GM21526 (cell line): ENCODE measurements around the gene MRNIP.
"Not testable (repeated sequence)": the region's sequence is repeated elsewhere in the genome, so short reads cannot be mapped to it uniquely, and the experiment has no call there.

Source experiments
- ATAC-seq: cut with Tn5 transposase; IDR thresholded peaks from one replicate; pipeline ENCODE4 v1.9.1; 2021; ENCODE audit warnings: moderate library complexity; ENCODE audit not compliant: unreplicated experiment, low FRiP score

MRNIP gene

DNA sequence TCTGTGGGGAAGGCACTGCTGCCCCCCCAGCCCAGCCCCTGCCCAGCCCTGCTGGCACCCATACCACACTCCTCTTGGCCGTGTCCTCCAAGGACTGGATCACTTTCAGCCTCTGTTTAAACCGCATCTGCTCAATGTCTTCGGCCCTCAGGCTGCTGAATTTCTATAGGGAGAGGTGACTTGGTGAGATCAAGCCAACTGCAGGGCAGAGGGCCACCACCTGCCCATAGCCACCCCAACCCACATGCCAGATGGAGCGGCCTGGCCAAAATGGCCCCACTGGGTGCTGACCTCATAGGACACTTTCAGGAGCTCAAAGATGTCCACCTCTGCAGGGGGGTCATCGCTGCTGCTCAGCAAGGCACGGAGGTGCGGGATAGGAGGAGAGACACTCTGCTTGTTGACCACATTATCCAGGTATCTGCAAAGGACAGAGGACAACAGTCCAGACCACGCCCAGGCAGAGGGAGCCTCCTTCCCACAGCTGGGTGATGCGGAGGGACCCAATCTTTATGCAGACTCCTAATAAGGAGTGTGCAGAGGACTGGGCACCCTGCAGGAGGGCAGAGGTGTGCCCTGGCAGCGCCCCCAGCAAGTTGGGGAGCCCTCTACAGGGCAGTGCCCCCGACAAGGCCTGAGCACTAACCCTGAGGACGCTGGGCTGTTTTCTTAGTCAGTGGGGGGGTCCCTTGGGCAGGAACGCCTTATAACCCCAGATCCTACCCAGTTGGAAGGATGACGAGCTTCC is 14.4 kb upstream of the MRNIP start:
- ATAC-seq, result no peak

DNA sequence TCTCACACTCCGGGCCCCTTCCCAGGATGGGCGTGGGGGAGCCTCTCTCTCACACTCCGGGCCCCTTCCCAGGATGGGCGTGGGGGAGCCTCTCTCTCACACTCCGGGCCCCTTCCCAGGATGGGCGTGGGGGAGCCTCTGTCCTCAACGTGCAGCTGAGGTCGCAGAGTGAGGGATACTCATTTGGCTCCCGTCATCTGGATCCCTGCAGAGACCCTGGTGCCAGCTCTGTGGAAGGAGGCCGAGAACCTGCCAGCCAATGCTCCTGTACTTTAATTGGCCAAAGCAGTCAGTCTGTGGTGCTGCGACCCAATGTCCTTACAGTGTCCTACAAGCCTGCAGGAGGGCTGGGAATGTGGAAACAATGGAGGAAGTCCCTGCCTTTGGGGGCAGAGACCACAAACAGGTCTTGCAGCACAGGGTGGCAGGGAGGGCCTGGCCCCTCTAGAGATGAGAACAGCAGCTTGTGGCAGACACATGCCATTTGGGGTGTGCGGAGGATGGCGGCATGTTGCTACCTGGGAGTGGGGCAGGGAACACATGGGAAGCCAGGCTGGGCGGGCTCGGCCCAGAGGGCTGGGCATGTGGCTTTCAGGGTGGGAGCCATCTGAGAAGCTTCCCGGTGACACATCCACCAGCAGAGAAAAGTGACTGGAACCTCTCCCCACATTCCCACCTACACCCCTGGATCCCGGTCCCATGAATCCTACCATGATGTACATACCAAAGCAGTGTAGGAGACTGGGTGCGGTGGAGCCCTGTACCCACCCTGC is 13.6 kb upstream of the MRNIP start:
- no peak for ATAC-seq

DNA sequence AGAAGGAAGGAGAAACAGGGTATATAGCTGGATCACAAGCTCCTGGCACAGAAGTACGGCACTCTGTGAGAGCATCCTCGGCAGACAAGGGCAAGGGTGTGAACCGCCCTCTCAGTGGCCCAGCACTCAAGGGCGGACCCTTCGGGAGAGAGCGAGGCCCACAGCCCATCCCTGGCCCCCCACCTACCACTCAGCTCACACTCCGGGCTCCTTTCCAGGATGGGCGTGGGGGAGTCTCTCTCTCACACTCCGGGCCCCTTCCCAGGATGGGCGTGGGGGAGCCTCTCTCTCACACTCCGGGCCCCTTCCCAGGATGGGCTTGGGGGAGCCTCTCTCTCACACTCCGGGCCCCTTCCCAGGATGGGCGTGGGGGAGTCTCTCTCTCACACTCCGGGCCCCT is 12.9 kb upstream of the MRNIP start:
- ATAC-seq, result not testable (repeated sequence)

DNA sequence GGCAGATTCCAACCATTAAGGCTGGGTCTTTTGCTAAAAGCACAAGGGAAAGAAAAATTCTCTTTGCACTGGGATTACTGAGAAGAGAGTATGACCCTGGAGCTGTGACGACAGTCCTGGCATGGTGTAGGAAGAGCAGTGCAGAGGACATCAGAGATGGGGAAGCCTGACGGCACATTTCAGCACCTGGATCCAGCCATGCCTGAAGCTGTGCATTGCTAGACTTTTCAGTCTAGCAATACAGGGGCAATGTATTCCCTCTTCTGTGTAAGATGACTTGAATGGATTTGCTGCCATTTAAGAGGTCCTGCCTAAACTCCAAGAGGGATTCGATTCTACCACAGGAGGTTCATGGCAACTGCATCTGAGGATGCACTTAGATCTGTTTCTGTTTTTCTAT is 12.3 kb upstream of the MRNIP start:
- no peak for ATAC-seq

DNA sequence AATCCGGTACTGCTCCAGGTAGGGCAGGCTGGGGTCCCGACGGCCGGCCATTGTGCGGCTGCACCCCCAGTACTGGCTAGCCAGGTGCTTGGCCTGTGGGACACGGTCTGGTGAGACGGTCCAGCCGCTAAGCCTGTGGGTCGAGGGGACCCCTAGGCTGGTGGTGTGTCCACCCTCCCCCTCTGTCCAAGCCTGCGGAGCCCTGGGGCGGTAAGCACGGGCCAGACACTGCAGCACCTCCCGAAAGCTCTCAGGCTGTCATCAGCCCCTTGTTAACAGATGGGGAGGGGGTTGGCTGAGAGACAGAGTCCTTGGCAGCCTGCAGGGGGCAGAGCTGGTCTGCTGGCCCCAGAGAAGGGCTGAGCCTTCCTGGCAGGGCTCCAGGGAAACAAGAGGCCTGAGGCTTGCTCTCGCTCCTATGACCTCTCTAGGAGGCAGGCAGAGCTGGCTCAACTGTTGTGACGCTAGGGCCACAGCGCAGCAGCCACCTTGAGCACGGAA is 11.8 kb upstream of the MRNIP start:
- no peak for ATAC-seq

DNA sequence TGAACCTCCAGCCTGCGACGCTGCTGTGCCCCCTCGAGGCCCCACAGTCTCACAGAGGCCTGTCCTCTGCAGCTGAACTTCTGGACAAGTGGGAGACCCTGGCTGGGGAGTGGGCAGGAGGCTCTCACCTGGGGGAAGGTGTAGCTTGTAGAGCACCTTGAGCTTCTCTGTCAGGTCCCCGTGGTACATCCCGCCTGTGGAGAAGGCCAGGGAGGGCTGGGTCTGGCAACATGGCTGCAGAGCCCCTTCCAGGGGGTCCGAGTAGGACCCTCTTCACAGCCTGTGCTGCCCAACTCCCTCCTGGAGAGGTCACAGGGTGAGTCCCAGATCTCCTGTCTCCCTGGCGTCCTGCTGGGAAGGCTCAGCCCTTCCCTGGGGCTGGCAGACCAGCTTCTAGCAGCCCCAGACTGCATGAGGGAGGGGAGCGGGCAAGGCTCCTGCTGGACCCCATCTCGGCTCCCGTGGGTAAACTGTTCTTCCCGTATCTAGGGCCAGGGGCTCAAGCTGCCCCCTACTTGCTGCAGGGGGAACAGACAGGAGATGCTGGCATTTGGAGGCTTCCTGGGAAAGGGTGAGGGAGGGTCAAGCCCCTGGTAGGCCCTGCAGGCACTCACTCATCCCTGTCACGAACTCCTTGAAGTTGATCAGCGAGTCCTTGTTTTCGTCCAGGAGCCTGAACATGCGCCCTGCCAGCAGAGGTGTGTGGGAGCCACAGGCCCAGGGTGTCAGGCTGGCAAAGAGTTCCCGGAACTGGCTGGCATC is 11.2 kb upstream of the MRNIP start:
- no peak for ATAC-seq

DNA sequence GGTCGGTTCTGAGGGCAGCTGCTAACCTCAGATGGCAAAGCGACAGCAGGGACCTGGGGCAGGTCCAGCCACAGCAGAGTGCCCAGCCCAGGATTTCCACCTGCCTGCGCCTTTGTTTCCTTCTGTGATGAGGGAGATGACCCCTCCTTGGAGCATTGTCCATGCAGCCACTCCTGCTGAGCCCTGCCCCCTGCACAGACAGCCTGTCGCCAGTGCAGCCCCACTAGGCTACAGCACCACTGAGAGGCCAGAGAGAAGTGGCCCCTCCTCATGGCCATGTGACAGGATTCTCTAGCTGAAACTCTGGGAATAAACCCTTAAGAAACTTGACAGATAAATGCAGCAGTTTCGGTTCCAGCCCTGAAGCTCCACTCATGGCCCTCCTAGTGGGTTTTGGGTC is 10.5 kb upstream of the MRNIP start:
- ATAC-seq, result no peak

DNA sequence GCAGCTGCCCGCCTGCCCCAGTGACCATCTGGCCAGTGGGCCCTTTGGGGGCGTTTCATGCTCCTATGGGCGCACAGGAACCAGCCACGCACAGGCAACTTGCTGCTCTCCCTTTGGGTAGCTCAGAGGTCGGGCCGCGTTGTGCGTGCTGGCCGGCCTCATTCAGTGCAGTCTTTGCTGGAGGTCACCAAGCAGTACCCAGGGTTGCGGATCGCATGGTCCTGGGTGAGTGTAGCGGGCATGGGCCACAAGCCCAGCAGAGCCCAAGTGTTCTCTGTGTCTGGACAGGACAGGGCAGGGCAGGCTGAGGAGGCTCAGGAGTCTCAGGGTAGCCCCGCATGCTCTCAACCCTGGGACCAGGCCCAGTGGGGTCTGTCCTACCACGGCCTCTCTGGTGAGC is 9.9 kb upstream of the MRNIP start:
- no peak for ATAC-seq

DNA sequence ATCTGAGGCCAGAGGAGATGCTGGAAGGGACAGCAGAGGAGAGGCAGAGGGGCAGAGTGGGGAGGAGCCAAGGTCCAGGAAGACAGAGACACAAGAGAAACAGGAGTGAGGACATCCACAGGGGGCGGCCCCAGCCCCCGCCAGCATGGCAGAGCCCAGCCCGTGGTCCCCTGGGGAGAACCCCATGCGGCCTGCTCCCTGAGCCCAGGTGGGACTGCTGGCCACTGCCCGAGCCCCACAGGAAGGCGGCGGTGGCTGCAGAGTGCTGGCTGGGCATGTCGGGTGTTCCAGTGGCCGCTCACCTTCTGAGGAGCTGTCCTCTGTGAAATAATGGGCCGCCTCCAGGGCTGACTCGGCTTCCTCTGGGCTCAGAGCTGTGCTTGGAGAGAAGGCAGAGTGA is 8.9 kb upstream of the MRNIP start:
- ATAC-seq, result no peak

DNA sequence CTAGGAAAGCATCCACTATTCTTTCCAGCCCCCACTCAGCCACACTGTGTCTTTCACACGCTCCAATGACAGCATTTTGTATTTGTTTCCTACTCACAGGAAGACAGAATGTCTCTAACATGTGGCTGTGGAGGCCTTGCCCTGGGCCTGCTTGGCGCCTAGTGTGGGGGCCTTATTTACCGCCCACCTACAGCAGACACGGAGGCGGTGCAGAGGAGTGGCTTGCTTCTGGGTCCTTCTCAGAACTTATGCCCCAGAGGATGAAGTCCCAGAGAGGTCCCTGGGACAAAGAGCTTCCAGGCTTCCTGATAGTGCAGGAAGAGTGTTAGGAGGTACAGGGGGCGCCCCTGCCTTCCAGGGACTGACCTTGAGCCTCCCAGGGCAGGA is 8.5 kb upstream of the MRNIP start:
- no peak for ATAC-seq

DNA sequence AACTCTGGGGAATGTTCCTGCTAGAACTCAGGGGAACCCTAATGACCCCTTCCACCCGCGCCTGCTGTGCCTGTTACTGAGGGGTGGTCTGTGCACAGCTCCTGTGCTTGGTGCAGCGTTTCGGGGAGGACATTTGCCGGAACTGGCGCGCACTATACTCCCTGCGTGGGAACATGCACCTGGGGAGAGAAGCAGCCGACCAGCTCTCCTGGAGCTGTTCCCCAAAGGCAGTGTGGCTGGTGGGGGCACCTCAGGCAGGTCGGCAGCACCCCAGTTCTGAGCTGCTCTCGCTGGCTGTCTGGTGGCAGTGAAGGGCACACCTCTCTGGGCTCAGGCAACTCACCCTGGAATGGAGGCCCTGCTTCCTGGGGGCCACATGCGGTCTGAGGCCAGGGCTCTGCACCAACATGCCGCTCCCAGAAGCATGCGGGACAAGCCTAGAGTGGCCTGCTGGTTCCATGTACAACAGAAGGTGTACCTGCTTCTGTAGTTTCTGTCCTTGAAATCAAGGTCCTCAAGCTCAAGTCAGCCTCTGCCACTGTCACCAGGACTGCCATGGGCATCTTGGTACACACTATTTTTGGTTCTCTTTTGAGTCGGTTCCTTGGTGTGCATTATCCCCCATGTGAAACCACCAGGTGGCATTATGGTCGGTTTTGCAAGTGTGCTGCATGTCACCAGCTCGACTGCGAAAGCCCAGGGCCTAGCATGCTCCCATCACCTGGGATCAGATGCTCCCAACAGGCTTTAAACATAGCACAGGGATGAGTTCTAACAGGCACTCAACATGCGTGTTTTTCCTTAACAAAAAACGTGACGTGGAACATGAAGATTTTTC is 7.8 kb upstream of the MRNIP start:
- no peak for ATAC-seq

DNA sequence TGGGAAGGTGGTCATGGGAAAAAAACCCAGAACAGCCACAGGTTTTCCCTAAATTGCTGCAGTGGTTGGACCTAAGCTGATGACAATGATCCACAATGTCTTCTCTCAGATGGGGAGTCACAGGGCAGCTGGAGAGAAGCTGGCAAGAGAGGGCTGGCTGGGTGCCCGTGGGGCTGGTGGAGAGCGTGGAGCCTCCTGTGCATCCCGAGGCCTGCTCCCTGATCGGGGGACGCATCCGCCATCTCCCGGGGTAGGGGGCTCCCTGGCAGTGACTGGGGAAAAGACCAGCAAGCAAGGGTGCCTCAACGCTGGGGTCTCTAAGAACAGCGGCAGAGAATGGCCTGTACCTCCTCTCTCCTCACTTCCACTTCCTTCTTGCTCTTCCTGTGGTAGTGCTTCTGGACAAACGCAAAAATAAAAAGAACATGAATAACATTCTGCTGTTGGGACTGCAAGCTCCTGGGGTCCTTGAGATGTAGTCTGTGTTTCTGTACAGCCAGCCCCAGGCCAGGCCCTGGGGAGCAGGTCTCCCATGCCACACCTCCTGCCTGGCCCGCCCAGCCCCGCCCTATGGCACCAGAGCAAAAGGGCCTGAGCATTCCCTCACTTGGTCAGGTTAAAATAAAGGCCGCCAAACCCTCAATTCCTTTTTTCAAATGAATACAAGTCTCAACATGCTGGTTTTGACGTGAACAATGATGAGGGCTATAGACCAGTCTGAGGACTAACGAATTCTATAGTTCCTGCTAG is 7.0 kb upstream of the MRNIP start:
- no peak for ATAC-seq

DNA sequence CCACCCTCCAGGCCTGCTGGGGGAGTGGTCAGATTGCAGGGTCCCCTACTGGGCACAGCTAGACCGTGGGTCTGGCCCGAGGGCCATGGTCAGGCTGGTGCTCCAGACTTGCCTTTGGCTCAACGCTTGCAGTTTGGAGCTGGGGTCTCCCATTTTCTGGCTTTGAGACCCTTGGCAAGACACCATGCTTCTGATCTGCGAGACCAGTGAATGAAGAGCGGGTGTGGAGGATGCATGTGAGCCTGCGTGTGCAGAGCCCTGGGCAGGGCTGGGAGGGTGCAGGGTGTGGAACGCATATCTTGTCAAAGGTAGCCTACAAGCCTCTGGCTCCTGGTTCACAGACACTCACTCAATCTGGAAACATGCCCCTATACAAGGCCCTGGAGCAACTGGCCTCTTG is 6.1 kb upstream of the MRNIP start:
- ATAC-seq, result no peak

DNA sequence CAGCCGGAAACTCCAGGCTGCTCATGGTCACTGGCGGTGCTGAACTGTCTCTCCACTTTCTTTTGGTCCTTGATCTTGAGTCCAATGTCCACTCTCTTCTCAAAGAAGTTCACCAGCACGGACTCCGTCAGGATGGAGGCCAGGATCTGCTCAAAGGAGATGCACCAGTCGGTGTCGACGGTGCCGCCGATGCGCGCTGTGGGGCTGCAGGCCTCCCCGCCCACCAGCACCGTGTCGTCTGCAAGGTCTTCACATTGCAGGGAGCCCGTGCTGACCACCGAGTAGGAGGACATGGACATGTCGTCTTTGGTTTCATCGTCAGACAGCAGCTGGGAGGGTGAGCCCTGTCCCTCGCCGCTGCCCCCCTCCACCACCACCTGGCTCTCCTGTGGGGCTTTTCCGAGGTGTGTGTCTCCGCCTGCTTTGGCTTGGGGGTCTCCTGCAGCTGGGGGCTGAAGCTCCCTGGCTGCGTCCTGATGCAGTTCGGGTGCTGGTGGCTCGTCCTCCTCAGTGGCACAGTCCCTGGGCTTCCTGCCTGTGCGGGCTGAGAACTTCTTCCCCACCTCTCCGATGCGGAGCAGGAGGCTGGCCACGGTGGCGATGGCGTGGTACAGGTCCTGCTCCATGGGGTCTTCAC is 5.0 kb upstream of the MRNIP start:
- no peak for ATAC-seq

DNA sequence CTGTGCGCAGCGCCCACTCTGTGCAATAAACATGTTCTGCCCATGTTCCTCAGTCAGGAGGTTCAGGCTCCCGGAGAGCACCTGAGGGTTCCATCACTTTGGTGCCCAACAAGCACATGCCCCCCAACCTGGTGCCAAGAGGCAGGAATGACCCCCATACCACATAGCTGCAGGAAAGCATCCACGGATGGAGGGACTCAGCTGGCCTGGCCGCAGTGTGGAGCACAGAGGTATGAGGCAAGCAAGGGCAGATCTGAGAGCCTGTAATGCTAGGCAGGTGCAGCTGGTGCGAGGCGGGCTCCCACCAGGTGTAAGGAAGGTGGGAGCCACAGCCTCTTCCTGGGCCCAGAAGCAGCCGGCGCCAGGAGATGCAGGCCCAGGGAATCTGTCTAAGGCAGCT is 4.3 kb upstream of the MRNIP start:
- no peak for ATAC-seq

DNA sequence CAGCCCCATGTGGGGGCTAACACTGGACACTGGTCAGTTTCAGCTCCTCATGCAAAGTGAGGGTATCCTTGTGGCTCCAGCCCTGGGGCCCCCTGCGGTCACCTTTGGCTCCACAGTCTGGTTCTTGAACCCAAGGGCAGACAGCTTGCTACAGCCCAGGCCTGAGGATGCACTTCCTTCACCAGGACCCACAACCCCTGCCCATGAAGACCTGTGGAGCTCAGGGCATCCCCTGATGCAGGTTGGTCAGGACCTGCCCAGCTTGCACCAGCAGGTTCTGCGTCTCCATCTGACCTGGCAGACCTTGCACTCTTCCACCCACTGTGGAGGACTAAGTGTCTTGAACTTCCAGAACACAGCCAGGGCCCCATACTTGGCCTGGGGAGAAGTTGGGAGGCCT is 3.7 kb upstream of the MRNIP start:
- ATAC-seq, result no peak

DNA sequence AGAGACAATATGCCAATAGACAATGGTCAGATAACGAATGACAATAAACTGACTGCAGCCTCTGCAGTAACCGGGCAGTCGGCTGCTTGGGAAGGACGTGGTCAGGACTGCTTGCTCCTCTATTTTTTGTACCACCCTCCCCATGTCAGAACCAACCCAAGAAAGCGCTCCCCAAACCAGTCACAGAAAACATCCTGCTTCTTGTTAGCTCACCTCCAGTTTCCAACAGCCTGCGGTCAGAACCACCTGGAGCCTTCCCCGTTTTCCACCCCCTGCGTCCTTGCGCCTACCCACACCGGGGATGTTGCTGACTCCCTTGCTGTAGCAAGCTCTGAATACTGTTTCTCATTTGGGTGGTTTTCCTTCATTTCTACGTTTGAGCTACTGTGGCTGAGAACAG is 1.7 kb upstream of the MRNIP start:
- no peak for ATAC-seq

DNA sequence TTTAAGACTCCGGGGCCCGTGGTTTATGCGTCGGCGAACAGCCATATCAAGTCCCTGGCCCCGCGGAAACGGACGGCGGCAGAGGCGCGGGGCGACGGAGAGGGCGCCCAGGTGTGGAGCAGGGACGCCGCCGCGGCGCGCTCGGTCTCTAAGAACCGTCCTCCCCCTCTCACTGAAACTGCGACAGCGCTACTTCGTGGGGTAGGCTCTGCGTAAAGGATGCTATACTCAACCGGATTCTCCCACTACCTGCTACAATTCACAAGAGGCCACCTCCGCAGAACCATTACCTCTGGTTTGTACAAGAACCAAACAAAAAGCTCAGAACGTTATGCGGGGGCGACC is 404 bp downstream of the MRNIP start:
- ATAC-seq, result peak; percentile 50

DNA sequence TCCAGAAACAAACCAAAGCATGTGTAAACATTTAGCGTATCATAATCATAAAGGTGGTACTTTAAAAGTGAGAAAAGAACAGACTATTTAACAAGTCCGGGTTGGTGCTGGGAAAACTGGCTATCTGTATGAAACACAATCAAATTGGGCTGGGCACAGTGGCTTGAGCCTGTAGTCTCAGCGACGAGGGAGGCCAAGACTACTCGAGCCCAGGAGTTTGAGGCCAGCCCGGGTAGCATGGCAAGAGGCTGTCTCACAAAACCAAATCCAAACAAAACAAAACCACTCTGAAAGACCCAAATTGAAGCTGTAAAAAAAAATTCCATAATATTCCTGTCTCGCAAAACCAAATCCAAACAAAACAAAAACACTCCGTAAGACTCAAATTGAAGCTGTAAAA is 4.3 kb downstream of the MRNIP start:
- no peak for ATAC-seq
